GM08714 (cell line): ENCODE results near the gene CACNA1C.

Experiments
- H3K4me3 ChIP-seq: fragments of 200-500 bp; sonication (Bioruptor generic); 2 replicates; pipeline ENCODE4 v1.5.1; 2014; ENCODE audit warnings: mild to moderate bottlenecking, low read length, inconsistent platforms
- ZNF274 ChIP-seq: IDR thresholded peaks from 2 replicates; pipeline ENCODE4 v1.6.1; 2012; ENCODE audit warnings: mild to moderate bottlenecking, low read depth, low read length

Gene CACNA1C

GRCh38 chr12:2167231-2167630, 114.4 kb downstream of the CACNA1C start:
- H3K4me3 ChIP-seq, result no peak overlapping the region
- no peak for TF ChIP-seq ZNF274

GRCh38 chr12:2168808-2169207, 116.0 kb downstream of the CACNA1C start:
- H3K4me3 ChIP-seq, result no peak overlapping the region
- no peak for TF ChIP-seq ZNF274

GRCh38 chr12:2169489-2169888, 116.7 kb downstream of the CACNA1C start:
- H3K4me3 ChIP-seq, result no peak overlapping the region
- no peak for TF ChIP-seq ZNF274

GRCh38 chr12:2169940-2170339, 117.2 kb downstream of the CACNA1C start:
- no peak for TF ChIP-seq ZNF274
- H3K4me3 ChIP-seq, result no peak overlapping the region

GRCh38 chr12:2170376-2170775, 117.6 kb downstream of the CACNA1C start:
- no peak overlapping the region for H3K4me3 ChIP-seq
- no peak for TF ChIP-seq ZNF274

- no peak for TF ChIP-seq ZNF274
Observed at GRCh38 chr12:2171672-2172426, 119.1 kb downstream of the CACNA1C start.

GRCh38 chr12:2172491-2173214, 119.9 kb downstream of the CACNA1C start:
- no peak for TF ChIP-seq ZNF274
- H3K4me3 ChIP-seq, result no peak overlapping the region

More at GRCh38 chr12:2171672-2172426, 119.1 kb downstream of the CACNA1C start:
- no peak overlapping the region for H3K4me3 ChIP-seq

GRCh38 chr12:2173971-2174370, 121.2 kb downstream of the CACNA1C start:
- no peak overlapping the region for H3K4me3 ChIP-seq
- no peak for TF ChIP-seq ZNF274

- no peak for TF ChIP-seq ZNF274
- no peak overlapping the region for H3K4me3 ChIP-seq
Observed at GRCh38 chr12:2177003-2177402, 124.2 kb downstream of the CACNA1C start.

GRCh38 chr12:2177751-2178150, 125.0 kb downstream of the CACNA1C start:
- H3K4me3 ChIP-seq, result no peak overlapping the region
- no peak for TF ChIP-seq ZNF274

- TF ChIP-seq ZNF274, result no peak
- no peak overlapping the region for H3K4me3 ChIP-seq
Observed at GRCh38 chr12:2179058-2179457, 126.3 kb downstream of the CACNA1C start.

GRCh38 chr12:2179953-2180736, 127.4 kb downstream of the CACNA1C start:
- no peak for TF ChIP-seq ZNF274
- H3K4me3 ChIP-seq, result no peak overlapping the region

- H3K4me3 ChIP-seq, result no peak overlapping the region
- TF ChIP-seq ZNF274, result no peak
Observed at GRCh38 chr12:2180737-2181082, 127.9 kb downstream of the CACNA1C start.

GRCh38 chr12:2183556-2184541, 131.1 kb downstream of the CACNA1C start:
- no peak for TF ChIP-seq ZNF274
- H3K4me3 ChIP-seq, result no peak overlapping the region
